ENCODE data around the gene PFDN6. TPM values are rescaled to one million over a fixed set of nuclear protein-coding genes. Genes with fewer than 3 reads are reported as not detected.

The PFDN6 gene
- total RNA-seq, 2 experiments from 2014 or later: 9.7 to 11.7 TPM

DNA sequence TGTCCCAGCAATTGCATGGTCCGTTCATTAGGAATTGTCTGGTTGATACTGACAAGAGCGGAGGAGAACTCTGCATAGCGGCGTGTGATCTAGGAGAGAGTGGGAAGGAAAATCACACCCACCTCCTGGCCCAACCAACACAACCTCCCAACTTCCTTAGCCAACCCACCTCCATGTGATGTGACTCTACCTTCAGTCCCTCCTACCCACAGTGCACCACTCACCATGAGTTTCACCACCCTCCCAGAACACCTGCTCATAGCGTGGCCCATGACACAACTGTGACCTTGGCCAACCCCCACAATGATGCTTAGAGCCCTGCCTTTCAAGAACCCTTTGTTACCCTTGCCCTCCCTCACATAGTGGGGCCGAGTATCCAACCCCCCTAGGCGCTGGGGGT, 25.4 kb upstream of the PFDN6 start:
- Mint-ChIP-seq H3K4me3 (no peak overlapping the region), H3K9me3 (no peaks in the 10 kb centered on the region), H3K36me3 (ENCODE audit: low read depth) (peaks cover 92% of the 10 kb centered on the region), H3K27me3 (no peaks in the 10 kb centered on the region), H3K27ac (peak overlapping the region; percentile 14), H3K4me1 (ENCODE audit: low read depth) (no peaks in the 10 kb centered on the region)
- Histone ChIP-seq H3K4me1 (ENCODE audit: insufficient read depth, low read length) (no peaks in the 10 kb centered on the region), H3K27ac (ENCODE audit: low read depth in 1 of 2, low read length in 2 of 2) (no peak overlapping the region), H3K4me3 (ENCODE audit: low read length) (no peak overlapping the region), H3K36me3 (ENCODE audit: insufficient read depth, low read length) (peaks cover 88% of the 10 kb centered on the region), H3K27me3 (ENCODE audit: control insufficient read depth in 1 of 2, insufficient read depth in 2 of 2, low read length in 2 of 2) (no peaks in the 10 kb centered on the region), H3K9me3 (ENCODE audit: control insufficient read depth in 1 of 2, insufficient read depth in 1 of 2, low read length in 2 of 2) (no peaks in the 10 kb centered on the region)
- POLR2A ChIA-PET: interaction anchor here (2.6 kb wide), 1 partner anchor 14 kb away, joined by 8 read pairs; no protein-coding TSS in a partner anchor
- no peak for DNase-seq
- ATAC-seq (ENCODE audit: poor library complexity): no peak
- intact Hi-C loops (cut with DNase I, micrococcal nuclease): no loop called here
- CTCF ChIA-PET: no interaction called here
- no peak for TF ChIP-seq CTCF (IDR thresholded peaks at IDR 0.05)

DNA sequence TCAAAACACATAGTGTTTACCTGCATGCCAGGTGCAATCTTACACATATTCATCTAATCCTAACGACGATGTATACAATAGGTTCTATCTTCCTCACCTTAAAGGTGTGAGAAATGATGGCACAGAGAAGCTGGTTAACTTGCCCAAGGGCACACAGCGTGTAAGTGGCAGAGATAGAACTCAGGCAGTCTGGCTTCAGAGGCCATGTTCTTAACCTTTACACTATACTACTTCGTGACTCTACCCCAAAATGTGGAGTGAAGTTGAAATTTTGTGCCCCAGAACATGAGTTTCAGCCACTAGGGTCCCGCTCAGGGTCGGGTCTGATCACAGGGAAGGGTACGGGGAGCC, 18.3 kb upstream of the PFDN6 start:
- Mint-ChIP-seq H3K36me3 (ENCODE audit: low read depth) (peaks cover 93% of the 10 kb centered on the region), H3K4me3 (peak overlapping the region; percentile 96), H3K27ac (peak overlapping the region; percentile 97), H3K27me3 (no peaks in the 10 kb centered on the region), H3K4me1 (ENCODE audit: low read depth) (peaks cover 64% of the 10 kb centered on the region), H3K9me3 (no peaks in the 10 kb centered on the region)
- TF ChIP-seq CTCF (IDR thresholded peaks at IDR 0.05): no peak
- H3K36me3 ChIP-seq (ENCODE audit: insufficient read depth, low read length): peaks cover 74% of the 10 kb centered on the region
- peak overlapping the region; percentile 93 for H3K4me3 ChIP-seq (ENCODE audit: low read length)
- peaks cover 56% of the 10 kb centered on the region for H3K4me1 ChIP-seq (ENCODE audit: insufficient read depth, low read length)
- ChIA-PET CTCF (interaction anchor here (0.6 to 2.0 kb wide), 7 partner anchors 18 to 1369 kb away, joined by 3 to 16 read pairs (median 5); partner anchors contain the start of genes PFDN6 and WDR46), POLR2A (interaction anchor here (1.0 to 4.2 kb wide), 25 partner anchors 9 to 1076 kb away, joined by 3 to 105 read pairs (median 7); partner anchors contain the start of genes BAK1, CUTA, HSD17B8 and PFDN6)
- peak; percentile 45 for ATAC-seq (ENCODE audit: poor library complexity)
- H3K9me3 ChIP-seq (ENCODE audit: control insufficient read depth in 1 of 2, insufficient read depth in 1 of 2, low read length in 2 of 2): no peaks in the 10 kb centered on the region
- DNase-seq: no peak
- intact Hi-C loops (cut with DNase I, micrococcal nuclease): loop anchor here (1.0 to 10.0 kb wide), 11 partner anchors 18 to 1369 kb away; partner anchors contain the start of genes PFDN6 (in 2 of the 2), WDR46 (in 2 of the 2), KIFC1 (in 1 of the 2) and LEMD2 (in 1 of the 2)
- peak overlapping the region; percentile 92 for H3K27ac ChIP-seq (ENCODE audit: low read depth in 1 of 2, low read length in 2 of 2)
- no peaks in the 10 kb centered on the region for H3K27me3 ChIP-seq (ENCODE audit: control insufficient read depth in 1 of 2, insufficient read depth in 2 of 2, low read length in 2 of 2)

GRCh38 chr6:33271468-33272274, 17.7 kb upstream of the PFDN6 start, which contains the start of the genes RPS18 and VPS52:
Gene RPS18 (plus strand): TSS chr6:33272075. CDS start chr6:33272120, 45 bp downstream.
Gene VPS52 (minus strand): TSS chr6:33271876. CDS start chr6:33271675, 201 bp downstream.
- peaks cover 74% of the 10 kb centered on the region for H3K36me3 ChIP-seq (ENCODE audit: insufficient read depth, low read length)
- Mint-ChIP-seq H3K9me3 (no peaks in the 10 kb centered on the region), H3K36me3 (ENCODE audit: low read depth) (peaks cover 93% of the 10 kb centered on the region), H3K4me3 (peak within 1 kb of the TSS; percentile 96), H3K4me1 (ENCODE audit: low read depth) (peaks cover 70% of the 10 kb centered on the region), H3K27ac (peak within 1 kb of the TSS; percentile 97), H3K27me3 (no peaks in the 10 kb centered on the region)
- ATAC-seq (ENCODE audit: poor library complexity): peak; percentile 80
- peak; percentile 83 to 98 (median 89) for DNase-seq
- H3K27ac ChIP-seq (ENCODE audit: low read depth in 1 of 2, low read length in 2 of 2): peak within 1 kb of the TSS; percentile 92
- TF ChIP-seq CTCF (IDR thresholded peaks at IDR 0.05): no peak
- peak within 1 kb of the TSS; percentile 93 for H3K4me3 ChIP-seq (ENCODE audit: low read length)
- H3K9me3 ChIP-seq (ENCODE audit: control insufficient read depth in 1 of 2, insufficient read depth in 1 of 2, low read length in 2 of 2): no peaks in the 10 kb centered on the region
- intact Hi-C loops (cut with DNase I, micrococcal nuclease): loop anchor here (1.0 to 10.0 kb wide), 11 partner anchors 18 to 1369 kb away; partner anchors contain the start of genes PFDN6 (in 2 of the 2), RXRB (in 2 of the 2), SLC39A7 (in 2 of the 2) and WDR46 (in 2 of the 2)
- POLR2A ChIA-PET: interaction anchor here (0.6 to 4.2 kb wide), 39 partner anchors 9 to 1313 kb away, joined by 3 to 105 read pairs (median 5); partner anchors contain the start of genes BAK1, BRD2, CUTA and HLA-DPB1
- peaks cover 62% of the 10 kb centered on the region for H3K4me1 ChIP-seq (ENCODE audit: insufficient read depth, low read length)
- H3K27me3 ChIP-seq (ENCODE audit: control insufficient read depth in 1 of 2, insufficient read depth in 2 of 2, low read length in 2 of 2): no peaks in the 10 kb centered on the region
- CTCF ChIA-PET: interaction anchor here (0.6 to 2.0 kb wide), 9 partner anchors 18 to 1369 kb away, joined by 3 to 16 read pairs (median 4); partner anchors contain the start of genes PFDN6, UQCC2 and WDR46

All from CD4-positive, alpha-beta T cell (primary cell).